H7 (cell line): ENCODE data around the gene SLC20A1. TPM values are rescaled to one million over a fixed set of nuclear protein-coding genes. Genes with fewer than 3 reads are reported as not detected.

ENCODE experiments used
- total RNA-seq: library from RNA; depleted of rRNA; stranded (reverse); fragments of >200 nt; shearing (Covaris generic); gene quantifications from 2 replicates; pipeline ENCODE4 v1.2.3, GENCODE V29; 2014; rRNA removed

The SLC20A1 gene
- total RNA-seq, 1 experiment from 2014 or later, result 34.3 TPM

Other genes with a start within 250 kb of the SLC20A1 start
- 4.6 and 11.8 TPM in 2 replicates for gene RGPD8, start 212.3 kb upstream of the SLC20A1 start, total RNA-seq
- gene TTL, start 163.8 kb upstream of the SLC20A1 start, total RNA-seq, result 49.6 and 52.6 TPM in 2 replicates
- 35.1 and 35.5 TPM in 2 replicates for gene POLR1B, start 103.5 kb upstream of the SLC20A1 start, total RNA-seq
- gene CHCHD5, start 61.3 kb upstream of the SLC20A1 start, total RNA-seq, result 19.0 and 40.9 TPM in 2 replicates
- not detected in 2 replicates for gene NT5DC4, start 75.1 kb downstream of the SLC20A1 start, total RNA-seq
- 14.9 and 24.8 TPM in 2 replicates for gene CKAP2L, start 118.7 kb downstream of the SLC20A1 start, total RNA-seq
- 0.11 and 0.38 TPM in 2 replicates for gene IL1A, start 138.6 kb downstream of the SLC20A1 start, total RNA-seq
- not detected in 2 replicates for gene IL1B, start 190.8 kb downstream of the SLC20A1 start, total RNA-seq